H1 (cell line): ENCODE data around the gene DIPK1A. TPM values are rescaled to one million over a fixed set of nuclear protein-coding genes. Genes with fewer than 3 reads are reported as not detected.

ENCODE experiments used
- CTCF ChIA-PET: fragments of 300-600 bp; sonication (Branson Sonifier 250); formaldehyde crosslinking; loops from one replicate; lab custom pipeline; 2021; ENCODE audit not compliant: partially characterized antibody; lab: Charles Lee
- POLR2A ChIA-PET: fragments of 300-600 bp; sonication (Branson Sonifier 250); formaldehyde crosslinking; loops from one replicate; lab custom pipeline; 2021; ENCODE audit warnings: inconsistent platforms; ENCODE audit not compliant: partially characterized antibody; lab: Charles Lee
- DNase-seq, 2 experiments: peaks; one replicate each; pipeline versions ENCODE4 v3.0.0 to v3.0.0-alpha.2; 2010 to 2022; ENCODE audit warnings: low spot score in 2 of 2, low read depth in 1 of 2, mixed read lengths in 1 of 2
- FAIRE-seq: peaks from 2 replicates; lab custom pipeline; 2011; peaks lifted over from hg19 to GRCh38; lab: Jason Lieb, UNC
- H2AFZ ChIP-seq: 2 replicates; pipeline ENCODE4 v1.8.1; 2012; ENCODE audit warnings: low read length, inconsistent platforms
- H2AK5ac ChIP-seq: 2 replicates; pipeline ENCODE4 v1.6.1; 2013; ENCODE audit warnings: low read depth, low read length
- H2BK120ac ChIP-seq: replicated peaks from 2 replicates; pipeline ENCODE3; 2013; ENCODE audit warnings: low read depth, low read length, inconsistent platforms
- H2BK12ac ChIP-seq: 2 replicates; pipeline ENCODE4 v1.6.1; 2013; ENCODE audit warnings: low read depth, low read length
- H2BK15ac ChIP-seq: 2 replicates; pipeline ENCODE4 v1.6.1; 2013; ENCODE audit warnings: low read length
- H2BK20ac ChIP-seq: 2 replicates; pipeline ENCODE4 v1.6.1; 2013; ENCODE audit warnings: low read length
- H2BK5ac ChIP-seq: 2 replicates; pipeline ENCODE4 v1.6.1; 2013; ENCODE audit warnings: low read depth, low read length
- H3K14ac ChIP-seq: 2 replicates; pipeline ENCODE4 v1.6.1; 2013; ENCODE audit warnings: inconsistent platforms; ENCODE audit not compliant: insufficient read length
- H3K18ac ChIP-seq: 2 replicates; pipeline ENCODE4 v1.6.1; 2013; ENCODE audit warnings: low read length; ENCODE audit errors: extremely low read depth
- H3K23ac ChIP-seq: 2 replicates; pipeline ENCODE4 v1.6.1; 2013; ENCODE audit warnings: inconsistent platforms; ENCODE audit not compliant: insufficient read length
- H3K23me2 ChIP-seq: 2 replicates; pipeline ENCODE4 v1.6.1; 2013; ENCODE audit warnings: low read depth, low read length
- H3K27ac ChIP-seq: 2 replicates; pipeline ENCODE4 v1.6.1; 2011; ENCODE audit warnings: low read depth, low read length, inconsistent platforms
- H3K27me3 ChIP-seq, 4 experiments: replicated peaks in 1 of 4; 1 replicate in 1 of 4; 2 replicates in 3 of 4; pipeline versions ENCODE4 v1.6.1 to v1.8.1; 2011 to 2013; ENCODE audit warnings: low read length in 3 of 4, mild to moderate bottlenecking in 3 of 4, inconsistent platforms in 2 of 4, mixed read lengths in 2 of 4, moderate library complexity in 1 of 4; ENCODE audit not compliant: control insufficient read depth in 3 of 4, insufficient read depth in 3 of 4; ENCODE audit errors: extremely low read depth in 1 of 4
- H3K36me3 ChIP-seq, 4 experiments: 2 replicates each; pipeline versions ENCODE4 v1.6.1 to v1.8.1; 2011 to 2013; ENCODE audit warnings: mild to moderate bottlenecking in 4 of 4, low read length in 3 of 4, moderate library complexity in 2 of 4, control low read depth in 1 of 4, inconsistent platforms in 1 of 4; ENCODE audit not compliant: insufficient read depth in 4 of 4, control insufficient read depth in 2 of 4
- H3K4ac ChIP-seq: replicated peaks from 2 replicates; pipeline ENCODE3; 2013; ENCODE audit warnings: low read length, low read depth, mixed read lengths, inconsistent platforms; ENCODE audit not compliant: insufficient read length
- H3K4me1 ChIP-seq, 4 experiments: replicated peaks in 1 of 4; 1 replicate in 1 of 4; 2 replicates in 3 of 4; pipeline versions ENCODE4 v1.6.1 to v1.8.1; 2011 to 2013; ENCODE audit warnings: low read length in 3 of 4, inconsistent platforms in 2 of 4, mixed read lengths in 1 of 4; ENCODE audit not compliant: insufficient read depth in 4 of 4, control insufficient read depth in 3 of 4
- H3K4me2 ChIP-seq, 2 experiments: 2 replicates each; pipeline versions ENCODE4 v1.6.1 to v1.8.1; 2011 to 2013; ENCODE audit warnings: low read depth in 2 of 2, low read length in 2 of 2, control low read depth in 1 of 2, inconsistent platforms in 1 of 2, mild to moderate bottlenecking in 1 of 2; ENCODE audit not compliant: insufficient read depth in 1 of 2
- H3K4me3 ChIP-seq, 4 experiments: fragments of 200-600, 300-600 bp in 1 of 4; sonication (generic), shearing (Covaris generic), sonication (Bioruptor Twin) in 1 of 4; 2 replicates each; pipeline versions ENCODE4 v1.5.1 to v1.8.1; 2011 to 2016; ENCODE audit warnings: low read length in 4 of 4, low read depth in 3 of 4, control low read depth in 2 of 4, inconsistent platforms in 2 of 4, mild to moderate bottlenecking in 2 of 4, mixed read lengths in 1 of 4, moderate library complexity in 1 of 4; ENCODE audit not compliant: insufficient read depth in 2 of 4; ENCODE audit errors: extremely low read depth in 1 of 4
- H3K56ac ChIP-seq: replicated peaks from 2 replicates; pipeline ENCODE3; 2013; ENCODE audit warnings: low read depth, mild to moderate bottlenecking, mixed read lengths, low read length, inconsistent platforms; ENCODE audit not compliant: insufficient read length
- H3K79me1 ChIP-seq: 2 replicates; pipeline ENCODE4 v1.6.1; 2013; ENCODE audit warnings: low read depth, low read length, control low read depth
- H3K79me2 ChIP-seq, 2 experiments: 2 replicates each; pipeline versions ENCODE4 v1.6.1 to v1.8.1; 2012 to 2013; ENCODE audit warnings: low read length in 2 of 2, mild to moderate bottlenecking in 2 of 2, inconsistent platforms in 1 of 2; ENCODE audit not compliant: insufficient read depth in 2 of 2, control insufficient read depth in 1 of 2
- H3K9ac ChIP-seq, 4 experiments: replicated peaks in 1 of 4; 1 replicate in 1 of 4; 2 replicates in 3 of 4; pipeline versions ENCODE4 v1.6.1 to v1.8.1; 2011 to 2013; ENCODE audit warnings: low read depth in 3 of 4, low read length in 3 of 4, control low read depth in 2 of 4, mild to moderate bottlenecking in 2 of 4, moderate library complexity in 2 of 4, inconsistent platforms in 1 of 4; ENCODE audit errors: extremely low read depth in 1 of 4
- H3K9me3 ChIP-seq, 2 experiments: 2 replicates each; pipeline versions ENCODE4 v1.6.1 to v1.8.1; 2012 to 2013; ENCODE audit warnings: mild to moderate bottlenecking in 2 of 2, moderate library complexity in 2 of 2, control low read depth in 1 of 2, inconsistent platforms in 1 of 2, low read depth in 1 of 2, low read length in 1 of 2, mixed read lengths in 1 of 2; ENCODE audit not compliant: insufficient read depth in 2 of 2
- H4K20me1 ChIP-seq, 2 experiments: replicated peaks in 1 of 2; 2 replicates each; pipeline versions ENCODE3 to v1.8.1; 2011 to 2013; ENCODE audit warnings: inconsistent platforms in 2 of 2, low read length in 2 of 2, mild to moderate bottlenecking in 1 of 2; ENCODE audit not compliant: insufficient read depth in 2 of 2, control insufficient read depth in 1 of 2
- H4K5ac ChIP-seq: 2 replicates; pipeline ENCODE4 v1.6.1; 2013; ENCODE audit warnings: low read length, low read depth, mixed read lengths, inconsistent platforms; ENCODE audit not compliant: insufficient read length
- H4K8ac ChIP-seq: 2 replicates; pipeline ENCODE4 v1.8.0; 2013; ENCODE audit warnings: mild to moderate bottlenecking, moderate library complexity, low read length, inconsistent platforms; ENCODE audit not compliant: insufficient read depth; ENCODE audit errors: extremely low read depth
- H4K91ac ChIP-seq: replicated peaks from 2 replicates; pipeline ENCODE3; 2013; ENCODE audit warnings: low read length, mixed read lengths, inconsistent platforms; ENCODE audit not compliant: insufficient read length
- CHD2 ChIP-seq: IDR thresholded peaks from 2 replicates; pipeline ENCODE4 v1.6.1; 2012; ENCODE audit warnings: low read length, improper control_type of control experiment
- EGR1 ChIP-seq: IDR thresholded peaks from 2 replicates; pipeline ENCODE4 v1.6.1; 2011; ENCODE audit warnings: low read depth, low read length, borderline replicate concordance
- HDAC6 ChIP-seq: IDR thresholded peaks from one replicate; pipeline ENCODE4 v1.7.1; 2012; ENCODE audit warnings: low read depth, mild to moderate bottlenecking, inconsistent platforms, low read length, moderate library complexity
- POLR2AphosphoS5 ChIP-seq: IDR thresholded peaks from 2 replicates; pipeline ENCODE4 v1.6.1; 2011; ENCODE audit warnings: low read depth, low read length
- RAD21 ChIP-seq, 2 experiments: IDR thresholded peaks in 1 of 2; conservative IDR thresholded peaks in 1 of 2; 2 replicates each; pipeline ENCODE4 v1.6.1; 2011; ENCODE audit warnings: low read depth in 2 of 2, low read length in 2 of 2, improper control_type of control experiment in 1 of 2, inconsistent platforms in 1 of 2, mild to moderate bottlenecking in 1 of 2, moderate library complexity in 1 of 2
- RBBP5 ChIP-seq: IDR thresholded peaks from 2 replicates; pipeline ENCODE4 v1.7.1; 2012; ENCODE audit warnings: low read depth, mild to moderate bottlenecking, inconsistent platforms, low read length, moderate library complexity, borderline replicate concordance
- SIN3A ChIP-seq, 2 experiments: IDR thresholded peaks in 1 of 2; conservative IDR thresholded peaks in 1 of 2; 2 replicates each; pipeline ENCODE4 v1.6.1; 2011 to 2012; ENCODE audit warnings: low read length in 2 of 2, improper control_type of control experiment in 1 of 2, low read depth in 1 of 2, mild to moderate bottlenecking in 1 of 2
- SP1 ChIP-seq: IDR thresholded peaks from 2 replicates; pipeline ENCODE4 v1.6.1; 2011; ENCODE audit warnings: low read depth, low read length
- TAF1 ChIP-seq: IDR thresholded peaks from 2 replicates; pipeline ENCODE4 v1.6.1; 2011; ENCODE audit warnings: mild to moderate bottlenecking, low read depth, low read length
- TBP ChIP-seq: IDR thresholded peaks from 2 replicates; pipeline ENCODE4 v1.6.1; 2011; ENCODE audit warnings: low read depth, low read length, improper control_type of control experiment
- WGBS, 2 experiments: shearing (Covaris generic) in 1 of 2; methylation state at CpG; one replicate each; pipeline versions ENCODE4 v1.1.6 to v1.1.7; 2013 to 2015; ENCODE audit warnings: low lambda C conversion rate in 2 of 2, mixed read lengths in 2 of 2, inconsistent platforms in 1 of 2, low coverage in 1 of 2, missing lambda C conversion rate in 1 of 2; ENCODE audit not compliant: insufficient replicate concordance in 2 of 2, insufficient coverage in 1 of 2, insufficient read length in 1 of 2; ENCODE audit errors: extremely low coverage in 1 of 2, missing lambda C conversion rate in 1 of 2; 5-methylcytosine and 5-hydroxymethylcytosine counted together
- polyA plus RNA-seq, 7 experiments: library from polyadenylated mRNA; depleted of rRNA in 3 of 7; stranded (reverse) in 5 of 7; unstranded in 2 of 7; fragments of >200 nt in 5 of 7; fragments of 200-250 nt in 2 of 7; gene quantifications; 1 replicate in 5 of 7; 2 replicates in 1 of 7; 4 replicates in 1 of 7; pipeline versions ENCODE4 v1.2.1 to v1.2.3, GENCODE V29; 2011 to 2013; ENCODE audit warnings: missing spikeins in 2 of 7, mixed read lengths in 2 of 7
- total RNA-seq: library from RNA; stranded (reverse); fragmentation: NEBNext Ultra II Directional; extraction: Animal tissue kit (Norgen Biotek cat#: 25700); gene quantifications from 2 replicates; pipeline ENCODE4 v1.2.1, GENCODE V29; 2021

Gene DIPK1A
- total and polyA plus RNA-seq, 2 of the 8 experiments (the other 6 are each of a cell fraction or from before 2014, with no cell fraction given), result 2.5 to 5.0 TPM

DNA sequence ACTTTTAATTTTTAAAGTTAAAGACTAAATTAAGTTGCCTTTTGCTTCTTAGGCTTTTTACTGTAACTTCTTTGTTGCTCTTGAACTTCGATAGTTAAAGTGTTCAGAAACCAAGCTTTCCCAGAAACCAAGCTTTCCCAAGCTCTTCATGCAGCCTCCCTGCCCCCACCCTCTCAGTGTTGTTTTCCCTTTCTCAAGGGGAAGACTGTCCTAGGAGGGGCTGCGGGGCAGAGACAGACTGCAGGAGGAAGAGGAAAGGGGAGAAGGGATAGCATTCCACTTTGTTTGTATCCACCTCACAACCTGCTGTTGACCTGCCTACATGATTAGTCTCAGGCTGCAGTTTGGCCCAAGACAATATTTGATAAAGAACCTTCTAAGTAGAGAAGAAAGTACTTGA is 39.0 kb upstream of the DIPK1A start:
- Histone ChIP-seq H3K4ac (no peak overlapping the region), H3K4me3 (peak overlapping the region in 1 of 4 experiments; percentile 20; a peak in 1 of 8 replicates), H2AFZ (no peak overlapping the region), H2BK20ac (no peak overlapping the region), H3K18ac (no peak overlapping the region), H3K36me3 (no peaks in the 10 kb centered on the region), H4K91ac (no peak overlapping the region), H3K4me2 (peak overlapping the region; percentile 18 to 44; a peak in 3 of 4 replicates), H3K27ac (0 out of 2 replicates have a peak overlapping the region, but pooled peaks have one; percentile 51), H3K79me2 (no peaks in the 10 kb centered on the region), H3K79me1 (no peaks in the 10 kb centered on the region), H2BK5ac (no peak overlapping the region; the same call in 1 of the 2 replicates), H2BK12ac (no peak overlapping the region), H4K8ac (no peak overlapping the region), H3K23ac (no peak overlapping the region), H3K4me1 (peaks cover 0 to 8% (median 5%) of the 10 kb centered on the region in 4 experiments; a peak in 3 of 7 replicates), H2BK120ac (no peak overlapping the region), H3K56ac (no peak overlapping the region), H3K14ac (no peak overlapping the region), H3K27me3 (no peaks in the 10 kb centered on the region), H4K5ac (peak overlapping the region; percentile 13), H4K20me1 (no peaks in the 10 kb centered on the region), H3K9me3 (no peaks in the 10 kb centered on the region), H2AK5ac (no peak overlapping the region), H3K9ac (no peak overlapping the region), H3K23me2 (no peaks in the 10 kb centered on the region), H2BK15ac (no peak overlapping the region)
- ChIA-PET CTCF (interaction anchor here (0.7 to 4.5 kb wide), 10 partner anchors 13 to 161 kb away, joined by 3 to 19 read pairs (median 4); partner anchors contain the start of gene DIPK1A), POLR2A (interaction anchor here (0.8 to 4.1 kb wide), 5 partner anchors 79 to 169 kb away, joined by 3 to 18 read pairs (median 3); partner anchors contain the start of genes MTF2 and RPL5)
- DNase-seq (peak in 1 of 2 experiments; percentile 54), FAIRE-seq (peak; percentile 90)
- WGBS, 2 experiments, result 54% methylated on average over 2 of the region's 2 CpGs; no CpG with 5 or more reads in 1 of the 2 experiments
- peak; percentile 36; the same call in 1 of the 2 replicates for TF ChIP-seq SP1
- no peak for TF ChIP-seq EGR1
- peak; percentile 63; the same call in 1 of the 2 replicates for TF ChIP-seq RBBP5
- TF ChIP-seq SIN3A (conservative IDR thresholded peaks at IDR 0.05 in 1 of 2, IDR thresholded peaks at IDR 0.05 in 1 of 2; ENCODE audit: low read depth in 1 of 2, low read length in 2 of 2), result no peak
- TF ChIP-seq TBP, result no peak
- TF ChIP-seq HDAC6, result no peak
- TF ChIP-seq CHD2, result 0 out of 2 replicates have a peak, but pooled peaks have one; percentile 28
- peak; percentile 19; the same call in 1 of the 2 replicates for TF ChIP-seq POLR2AphosphoS5
- TF ChIP-seq TAF1, result peak; percentile 55; the same call in 1 of the 2 replicates
- TF ChIP-seq RAD21 (IDR thresholded peaks at IDR 0.05 in 1 of 2, conservative IDR thresholded peaks at IDR 0.05 in 1 of 2; ENCODE audit: low read depth in 2 of 2, low read length in 2 of 2), result peak in 1 of 2 experiments; percentile 12; a peak in 1 of 4 replicates
